ENCODE data around the gene EGR2.

EGR2 gene

GRCh38 chr10:62816331-62817120 lies at the start of gene EGR2:
Gene EGR2 (minus strand): TSS chr10:62816366. CDS start chr10:62816029, 337 bp downstream.
- TF ChIP-seq CTCF (IDR thresholded peaks at IDR 0.05), result no peak

GRCh38 chr10:62862447-62862846 lies 46.3 kb upstream of the EGR2 start:
- TF ChIP-seq CTCF (IDR thresholded peaks at IDR 0.05), result no peak

- TF ChIP-seq CTCF (IDR thresholded peaks at IDR 0.05), result no peak
Observed at GRCh38 chr10:62861507-62861906, 45.3 kb upstream of the EGR2 start.

- TF ChIP-seq CTCF (IDR thresholded peaks at IDR 0.05), result no peak
Observed at GRCh38 chr10:62860946-62861345, 44.8 kb upstream of the EGR2 start.

GRCh38 chr10:62858364-62858763 lies 42.2 kb upstream of the EGR2 start:
- TF ChIP-seq CTCF (IDR thresholded peaks at IDR 0.05), result no peak

- TF ChIP-seq CTCF (IDR thresholded peaks at IDR 0.05), result no peak
Observed at GRCh38 chr10:62856021-62856420, 39.9 kb upstream of the EGR2 start.

- TF ChIP-seq CTCF (IDR thresholded peaks at IDR 0.05), result no peak
Observed at GRCh38 chr10:62853710-62854109, 37.5 kb upstream of the EGR2 start.
